GM21528 (cell line): ENCODE data around the gene IKZF2.
A peak's percentile ranks its signal among the peaks of the same experiment; 100 is the strongest.

Experiments
- ATAC-seq: cut with Tn5 transposase; IDR thresholded peaks from one replicate; pipeline ENCODE4 v1.9.1; 2021; ENCODE audit warnings: mild to moderate bottlenecking, moderate library complexity; ENCODE audit not compliant: unreplicated experiment, low FRiP score

Gene IKZF2

GRCh38 chr2:213151437-213152064 is at the start of gene IKZF2:
Gene IKZF2 (minus strand): TSS chr2:213151612. CDS start chr2:213148629, 2,983 bp downstream.
- ATAC-seq: peak; percentile 76

DNA sequence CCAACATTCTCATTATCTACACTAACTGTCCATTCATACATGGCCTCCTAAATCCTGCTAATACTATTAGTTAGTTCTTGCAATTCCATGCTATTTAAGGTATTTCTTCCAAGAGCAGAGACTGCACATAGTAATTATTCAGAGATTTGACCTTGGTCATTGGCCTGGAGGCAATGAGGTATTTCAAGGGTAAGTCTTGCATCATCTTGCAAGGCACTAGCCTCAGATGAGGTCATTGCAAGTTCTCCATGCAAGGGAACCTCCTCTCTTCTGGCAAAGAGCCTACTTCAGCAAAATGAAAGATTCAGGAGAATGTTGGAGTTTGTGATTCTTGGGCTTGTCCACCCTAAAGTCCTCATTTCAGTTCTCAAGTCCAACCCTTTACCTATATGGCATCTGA is 48.5 kb upstream of the IKZF2 start:
- no peak for ATAC-seq

- ATAC-seq: no peak
These were observed 37.8 kb upstream of the IKZF2 start for GRCh38 chr2:213189001-213189899.

DNA sequence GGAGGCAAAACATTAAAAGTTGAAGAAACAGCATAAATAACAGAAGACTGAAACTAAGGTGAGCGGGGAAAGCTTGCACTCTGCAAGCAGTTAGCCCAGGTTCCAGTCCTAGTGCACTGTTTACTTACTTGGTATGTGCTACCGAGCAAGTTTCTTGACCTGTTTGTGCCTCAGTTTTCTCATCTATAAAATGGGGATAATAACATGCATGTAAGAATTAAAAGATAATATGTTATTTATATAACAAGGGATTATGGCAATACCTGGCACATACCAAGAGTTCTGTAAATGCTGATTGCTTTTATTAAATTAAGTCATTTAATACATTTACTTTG is 37.1 kb upstream of the IKZF2 start:
- no peak for ATAC-seq

GRCh38 chr2:213187833-213188532 is 36.6 kb upstream of the IKZF2 start:
- no peak for ATAC-seq

DNA sequence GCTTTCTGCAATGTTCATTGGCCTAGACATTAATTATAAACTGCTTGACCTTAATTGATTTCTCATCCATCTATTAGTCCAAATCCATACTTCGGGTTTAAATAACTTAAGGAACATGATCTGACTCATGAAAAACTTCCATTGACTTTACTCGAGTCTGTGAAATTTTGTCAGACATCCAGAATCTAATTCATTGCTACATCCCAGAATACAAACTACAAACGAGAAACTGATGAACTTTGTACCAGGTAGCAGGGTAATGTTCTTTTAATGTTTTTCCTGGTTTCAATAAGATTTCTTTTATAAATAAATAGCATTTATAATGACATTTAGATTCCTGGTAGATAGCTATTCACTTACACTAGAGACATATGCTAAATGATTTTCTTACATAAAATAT is 36.0 kb upstream of the IKZF2 start:
- ATAC-seq: no peak

GRCh38 chr2:213185147-213185822 is 33.9 kb upstream of the IKZF2 start:
- ATAC-seq: peak; percentile 98

DNA sequence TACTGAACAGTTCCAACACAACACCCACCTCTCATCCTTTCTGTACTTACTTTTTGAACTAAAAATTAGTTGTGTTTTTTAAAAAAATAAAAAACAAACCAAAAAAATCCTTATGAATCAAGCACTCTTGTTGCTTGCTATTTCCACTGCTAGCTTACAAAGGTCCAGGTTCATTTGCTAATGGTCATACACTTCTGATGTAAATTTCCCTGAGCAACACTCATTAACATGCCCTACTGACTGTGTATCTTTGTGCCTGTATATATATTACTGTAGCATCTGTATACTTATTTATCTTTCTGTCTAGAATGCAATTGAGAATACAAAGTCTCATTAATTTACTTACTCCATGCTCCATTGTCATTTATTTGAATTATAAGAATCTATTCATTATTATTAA is 30.3 kb upstream of the IKZF2 start:
- ATAC-seq: no peak

- no peak for ATAC-seq
These were observed 26.3 kb upstream of the IKZF2 start for GRCh38 chr2:213177679-213178078.

DNA sequence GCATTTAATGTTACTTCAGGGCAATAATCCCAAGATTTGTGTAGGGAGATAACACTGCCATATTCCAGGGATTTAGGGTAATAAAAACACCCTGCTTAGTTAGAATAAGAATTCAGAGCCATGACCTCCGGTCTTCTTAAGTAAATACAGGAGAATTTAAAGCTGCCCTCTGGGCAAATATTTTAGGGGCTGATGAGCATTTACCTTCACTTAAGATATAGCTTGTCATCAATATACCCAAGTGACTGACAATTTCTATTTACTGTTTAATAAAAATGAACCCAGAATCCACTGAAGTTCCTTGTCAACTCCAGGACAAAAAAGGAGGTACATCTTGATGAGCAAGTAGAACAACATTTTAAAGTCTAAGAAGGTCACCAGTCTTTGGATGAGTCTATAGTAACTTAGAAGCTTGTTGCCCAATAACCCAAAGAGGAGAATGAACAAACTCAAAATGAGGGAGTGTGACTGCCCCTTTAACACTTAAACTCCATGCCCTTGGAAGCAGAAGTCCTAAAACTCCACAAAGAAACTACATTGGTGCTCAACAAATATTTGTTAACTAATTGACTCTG is 24.3 kb upstream of the IKZF2 start:
- ATAC-seq: no peak

GRCh38 chr2:213172641-213173040 is 21.2 kb upstream of the IKZF2 start:
- no peak for ATAC-seq

- no peak for ATAC-seq
These were observed 19.7 kb upstream of the IKZF2 start for GRCh38 chr2:213171147-213171546.

- ATAC-seq: no peak
These were observed 16.0 kb upstream of the IKZF2 start for GRCh38 chr2:213167271-213167930.

DNA sequence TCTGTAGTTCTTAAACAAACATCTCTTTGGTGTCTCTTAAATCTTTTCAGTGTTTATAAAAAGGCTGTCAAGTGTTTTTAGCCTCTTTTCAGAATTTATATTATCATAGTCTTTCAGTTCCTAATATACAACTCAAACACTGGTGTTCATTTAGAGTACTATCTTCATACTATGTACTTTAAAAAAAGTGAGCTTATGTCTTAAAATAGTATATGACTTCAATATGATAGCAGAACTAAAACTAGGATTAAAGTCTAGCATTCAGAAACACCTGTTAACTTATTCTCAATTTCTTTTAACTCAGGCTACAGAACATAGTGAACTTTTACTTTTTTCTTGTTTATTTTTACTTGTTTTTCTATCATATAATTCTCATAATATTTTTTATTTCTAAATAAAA is 14.7 kb upstream of the IKZF2 start:
- ATAC-seq: peak; percentile 99

- ATAC-seq: no peak
These were observed 12.9 kb upstream of the IKZF2 start for GRCh38 chr2:213164263-213164662.

- no peak for ATAC-seq
These were observed 11.2 kb upstream of the IKZF2 start for GRCh38 chr2:213162516-213163118.

DNA sequence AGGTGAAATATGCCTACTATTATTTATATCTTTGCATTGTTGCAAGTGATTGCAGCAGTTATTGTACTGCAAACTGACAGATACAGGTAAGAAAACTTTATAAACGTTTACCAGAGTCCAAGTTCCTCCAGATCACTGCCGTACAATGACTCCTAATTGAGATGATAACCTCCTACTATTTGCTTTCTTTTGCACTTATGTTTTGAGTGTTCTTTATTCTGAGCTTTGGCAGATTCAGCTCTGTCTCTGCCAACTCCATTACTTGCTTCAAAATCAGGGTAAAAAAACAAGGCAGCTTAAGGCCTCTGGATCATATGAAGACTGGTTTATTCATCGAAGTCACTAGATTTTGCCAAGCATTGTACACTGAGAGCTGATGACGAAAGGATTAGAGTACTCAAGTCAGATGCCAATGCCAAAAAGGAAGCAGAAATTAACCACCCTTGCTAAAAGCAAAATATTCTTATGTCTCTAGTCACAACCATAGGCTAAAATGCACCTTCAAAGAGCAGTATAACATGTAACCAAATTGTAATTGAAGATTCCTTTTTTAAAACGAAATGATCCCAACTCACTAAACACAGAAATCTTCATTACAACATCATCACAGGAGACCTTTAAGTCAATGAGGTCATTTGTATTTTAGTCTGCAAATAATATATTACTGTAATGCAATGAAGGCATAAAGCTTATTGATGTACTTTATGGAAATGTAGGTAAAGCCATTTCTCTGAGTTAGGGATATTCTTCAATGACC is 10.5 kb upstream of the IKZF2 start:
- no peak for ATAC-seq

DNA sequence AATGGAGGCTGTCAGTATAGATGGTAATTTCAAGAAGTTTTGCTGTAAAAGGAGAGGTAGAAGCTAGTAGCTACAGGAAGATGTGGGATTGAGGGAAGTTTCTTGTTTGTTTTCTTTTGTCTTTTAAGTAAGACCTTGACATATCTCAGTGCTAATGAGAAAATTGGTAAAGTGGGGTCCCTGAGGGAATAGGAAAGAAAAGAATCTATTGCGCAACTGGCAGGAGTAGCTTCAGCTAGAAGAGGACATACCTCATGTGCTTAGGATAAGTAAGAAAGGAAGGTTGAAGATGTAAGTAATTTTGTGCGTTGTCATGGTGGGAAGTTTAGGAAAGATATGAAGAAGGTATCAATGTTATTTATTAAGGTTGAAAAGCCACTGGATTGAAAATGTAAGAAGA is 8.4 kb upstream of the IKZF2 start:
- ATAC-seq: no peak

DNA sequence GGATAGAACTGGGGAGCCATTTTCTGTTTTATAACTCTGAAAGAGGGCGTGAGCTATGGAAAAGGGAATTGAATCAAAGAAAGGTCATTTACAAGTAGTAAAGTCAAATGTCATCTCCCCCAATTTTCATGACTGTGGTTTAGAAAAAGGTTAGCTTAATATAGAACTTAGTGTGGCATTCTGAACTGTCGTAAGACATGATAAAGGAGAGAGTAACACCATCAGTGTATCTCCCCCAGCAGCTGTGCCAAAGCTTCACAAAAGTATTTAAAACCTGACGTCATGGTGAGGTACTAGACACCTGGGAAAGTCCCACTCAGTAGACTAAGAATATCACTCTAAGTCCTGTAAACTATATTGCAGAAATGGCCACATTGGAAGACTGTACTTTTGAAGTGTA is 5.8 kb upstream of the IKZF2 start:
- ATAC-seq: peak; percentile 61
